OCI-LY3 (cell line): ENCODE results near the gene FBXW8.

ENCODE experiments used
- H2AFZ ChIP-seq: fragments of 200-600, 300-600 bp; shearing (Covaris generic); 2 replicates; pipeline ENCODE4 v1.6.0; 2014; ENCODE audit warnings: antibody characterized with exemption, low read depth, low read length
- H3K27ac ChIP-seq: fragments of 200-600, 300-600 bp; sonication (generic); 2 replicates; pipeline ENCODE4 v1.5.1; 2014; ENCODE audit warnings: mild to moderate bottlenecking, low read length, moderate library complexity, mixed read lengths
- H3K27me3 ChIP-seq: fragments of 200-600, 300-600 bp; sonication (generic); 2 replicates; pipeline ENCODE4 v1.6.1; 2014; ENCODE audit warnings: low read depth, low read length, mixed read lengths
- H3K36me3 ChIP-seq: fragments of 200-600, 300-600 bp; sonication (generic); replicated peaks from 2 replicates; pipeline ENCODE3; 2014; ENCODE audit warnings: low read depth, low read length, mixed read lengths
- H3K4me1 ChIP-seq: fragments of 300-600, 200-600 bp; sonication (generic); 2 replicates; pipeline ENCODE4 v1.6.1; 2014; ENCODE audit warnings: low read length, mixed read lengths
- H3K4me2 ChIP-seq: fragments of 200-600, 300-600 bp; sonication (generic); 2 replicates; pipeline ENCODE4 v1.6.1; 2014; ENCODE audit warnings: low read length, mixed read lengths
- H3K4me3 ChIP-seq: fragments of 300-600, 200-600 bp; sonication (generic); 2 replicates; pipeline ENCODE4 v1.5.1; 2014; ENCODE audit warnings: antibody characterized with exemption, mild to moderate bottlenecking, low read length, moderate library complexity
- H3K79me2 ChIP-seq: fragments of 300-600, 200-600 bp; shearing (Covaris generic); 2 replicates; pipeline ENCODE4 v1.6.1; 2014; ENCODE audit warnings: mild to moderate bottlenecking, low read length, mixed read lengths
- H3K9ac ChIP-seq: fragments of 300-600, 200-600 bp; shearing (Covaris generic); 2 replicates; pipeline ENCODE4 v1.6.0; 2014; ENCODE audit warnings: mild to moderate bottlenecking, low read length, moderate library complexity
- H3K9me3 ChIP-seq: fragments of 200-600, 300-600 bp; shearing (Covaris generic); 2 replicates; pipeline ENCODE4 v1.6.1; 2014; ENCODE audit warnings: low read length, mixed read lengths; ENCODE audit not compliant: insufficient read depth
- H4K20me1 ChIP-seq: fragments of 200-600, 300-600 bp; sonication (generic); 2 replicates; pipeline ENCODE4 v1.6.1; 2016; ENCODE audit warnings: low read length, mixed read lengths; ENCODE audit not compliant: insufficient read depth
- EZH2phosphoT487 ChIP-seq: fragments of 200-600 bp; shearing (Covaris generic); IDR thresholded peaks from 2 replicates; pipeline ENCODE4 v1.6.1; 2018; ENCODE audit warnings: antibody characterized with exemption, mixed run types, low read depth
- TF ChIP-seq, protein P1 (sequence below): fragments of 200-600, 300-600 bp; sonication (generic); IDR thresholded peaks from 2 replicates; pipeline ENCODE4 v1.5.1; 2014; ENCODE audit warnings: antibody characterized with exemption, low read length, low read depth

Gene FBXW8

GRCh38 chr12:116962783-116963356 is 52.1 kb downstream of the FBXW8 start:
- no peak overlapping the region for H3K27ac ChIP-seq

DNA sequence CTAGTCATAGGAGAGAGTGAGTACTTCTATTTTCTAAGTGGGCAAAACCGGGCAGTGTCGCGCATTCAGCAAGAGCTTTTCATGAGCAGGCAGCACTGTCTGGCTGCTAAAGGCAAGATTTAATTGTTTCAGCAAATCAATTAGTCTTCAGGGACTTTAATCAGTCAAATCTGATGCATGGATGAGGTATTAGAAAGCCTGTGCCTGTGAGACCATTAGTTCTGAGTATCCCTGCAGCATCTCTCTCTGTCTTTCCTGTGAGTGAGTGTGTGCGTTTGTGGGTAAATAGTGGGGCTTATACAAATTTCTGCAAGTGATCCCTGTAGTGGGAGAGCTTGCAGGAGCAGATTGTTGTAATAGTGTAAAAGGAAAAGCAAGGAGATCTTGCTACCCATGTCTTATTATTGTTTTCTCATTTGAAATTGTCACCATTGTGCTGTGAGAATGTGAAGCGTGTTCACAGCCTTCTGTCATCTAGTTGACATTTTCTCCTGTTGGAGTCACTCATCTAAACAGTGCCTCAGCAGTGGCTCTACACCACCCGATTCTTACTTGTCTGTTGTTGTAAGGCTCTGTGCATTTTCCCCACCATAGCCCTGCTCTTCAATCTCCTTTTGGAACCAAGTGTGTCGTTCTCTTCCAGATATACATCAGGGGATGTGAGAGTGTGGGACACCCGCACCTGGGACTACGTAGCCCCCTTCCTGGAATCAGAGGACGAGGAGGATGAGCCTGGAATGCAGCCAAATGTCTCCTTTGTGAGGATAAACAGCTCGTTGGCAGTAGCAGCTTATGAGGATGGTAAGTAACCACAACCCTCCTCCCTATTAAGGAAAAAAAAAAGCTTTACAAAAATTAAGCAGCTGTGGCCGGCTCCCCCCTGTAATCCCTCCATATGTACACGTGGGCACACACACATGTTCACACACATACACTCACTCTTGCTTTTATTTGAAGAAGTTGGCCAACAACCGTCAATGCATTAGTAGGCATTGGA is 53.6 kb downstream of the FBXW8 start:
- Histone ChIP-seq H3K4me2 (no peak overlapping the region), H3K27me3 (no peaks in the 10 kb centered on the region), H3K4me3 (no peak overlapping the region), H3K27ac (no peak overlapping the region), H3K9ac (no peak overlapping the region), H4K20me1 (peaks cover 8% of the 10 kb centered on the region), H3K36me3 (peaks cover 16% of the 10 kb centered on the region), H2AFZ (no peak overlapping the region), H3K9me3 (no peaks in the 10 kb centered on the region), H3K4me1 (peaks cover 23% of the 10 kb centered on the region), H3K79me2 (peaks cover 4% of the 10 kb centered on the region; the same call in 1 of the 2 replicates)
- no peak for TF ChIP-seq EZH2phosphoT487
- TF ChIP-seq, protein P1, sequence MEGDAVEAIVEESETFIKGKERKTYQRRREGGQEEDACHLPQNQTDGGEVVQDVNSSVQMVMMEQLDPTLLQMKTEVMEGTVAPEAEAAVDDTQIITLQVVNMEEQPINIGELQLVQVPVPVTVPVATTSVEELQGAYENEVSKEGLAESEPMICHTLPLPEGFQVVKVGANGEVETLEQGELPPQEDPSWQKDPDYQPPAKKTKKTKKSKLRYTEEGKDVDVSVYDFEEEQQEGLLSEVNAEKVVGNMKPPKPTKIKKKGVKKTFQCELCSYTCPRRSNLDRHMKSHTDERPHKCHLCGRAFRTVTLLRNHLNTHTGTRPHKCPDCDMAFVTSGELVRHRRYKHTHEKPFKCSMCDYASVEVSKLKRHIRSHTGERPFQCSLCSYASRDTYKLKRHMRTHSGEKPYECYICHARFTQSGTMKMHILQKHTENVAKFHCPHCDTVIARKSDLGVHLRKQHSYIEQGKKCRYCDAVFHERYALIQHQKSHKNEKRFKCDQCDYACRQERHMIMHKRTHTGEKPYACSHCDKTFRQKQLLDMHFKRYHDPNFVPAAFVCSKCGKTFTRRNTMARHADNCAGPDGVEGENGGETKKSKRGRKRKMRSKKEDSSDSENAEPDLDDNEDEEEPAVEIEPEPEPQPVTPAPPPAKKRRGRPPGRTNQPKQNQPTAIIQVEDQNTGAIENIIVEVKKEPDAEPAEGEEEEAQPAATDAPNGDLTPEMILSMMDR: no peak

More at GRCh38 chr12:116962783-116963356, 52.1 kb downstream of the FBXW8 start:
- H3K9me3 ChIP-seq: no peaks in the 10 kb centered on the region
- peaks cover 26% of the 10 kb centered on the region for H3K4me1 ChIP-seq
- TF ChIP-seq, protein P1: no peak
- TF ChIP-seq EZH2phosphoT487: no peak
- H3K4me2 ChIP-seq: no peak overlapping the region
- peaks cover 4% of the 10 kb centered on the region; the same call in 1 of the 2 replicates for H3K79me2 ChIP-seq
- peaks cover 24% of the 10 kb centered on the region for H3K36me3 ChIP-seq
- H3K4me3 ChIP-seq: no peak overlapping the region
- H3K9ac ChIP-seq: no peak overlapping the region
- no peak overlapping the region for H2AFZ ChIP-seq
- H3K27me3 ChIP-seq: no peaks in the 10 kb centered on the region
- H4K20me1 ChIP-seq: peaks cover 8% of the 10 kb centered on the region

DNA sequence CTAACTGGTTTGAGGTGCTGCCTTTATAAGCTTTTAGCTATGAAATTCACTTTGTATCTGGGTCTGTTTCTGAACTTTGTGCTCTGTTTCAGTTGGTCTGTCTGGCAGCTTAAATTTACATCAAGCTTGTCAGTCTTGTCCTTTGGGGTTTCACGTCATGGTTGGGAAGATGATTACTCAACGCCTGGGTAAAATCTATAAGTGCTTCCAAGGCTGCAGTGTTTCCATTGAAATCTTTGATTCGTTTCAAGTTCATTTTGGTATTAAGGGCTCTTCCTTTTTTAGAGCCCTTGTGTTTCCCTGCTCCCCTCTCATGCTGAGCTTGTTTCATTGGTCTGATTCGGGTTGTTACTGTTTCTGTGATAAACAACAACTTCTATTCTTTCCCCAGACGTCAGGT is 58.2 kb downstream of the FBXW8 start:
- Histone ChIP-seq H2AFZ (no peak overlapping the region), H3K79me2 (no peaks in the 10 kb centered on the region), H3K9ac (no peak overlapping the region), H3K4me1 (no peaks in the 10 kb centered on the region), H3K27me3 (no peaks in the 10 kb centered on the region), H3K4me3 (no peak overlapping the region), H3K4me2 (no peak overlapping the region), H3K36me3 (peaks cover 19% of the 10 kb centered on the region), H4K20me1 (no peaks in the 10 kb centered on the region; the same call in 1 of the 2 replicates), H3K9me3 (no peaks in the 10 kb centered on the region), H3K27ac (no peak overlapping the region)
- TF ChIP-seq, protein P1: no peak
- no peak for TF ChIP-seq EZH2phosphoT487
